ENCODE data around the gene HOMER1. TPM values are rescaled to one million over a fixed set of nuclear protein-coding genes. Genes with fewer than 3 reads are reported as not detected.

The HOMER1 gene
- polyA plus RNA-seq, 3 donors, result 0.03 to 0.62 (median 0.04) TPM

DNA sequence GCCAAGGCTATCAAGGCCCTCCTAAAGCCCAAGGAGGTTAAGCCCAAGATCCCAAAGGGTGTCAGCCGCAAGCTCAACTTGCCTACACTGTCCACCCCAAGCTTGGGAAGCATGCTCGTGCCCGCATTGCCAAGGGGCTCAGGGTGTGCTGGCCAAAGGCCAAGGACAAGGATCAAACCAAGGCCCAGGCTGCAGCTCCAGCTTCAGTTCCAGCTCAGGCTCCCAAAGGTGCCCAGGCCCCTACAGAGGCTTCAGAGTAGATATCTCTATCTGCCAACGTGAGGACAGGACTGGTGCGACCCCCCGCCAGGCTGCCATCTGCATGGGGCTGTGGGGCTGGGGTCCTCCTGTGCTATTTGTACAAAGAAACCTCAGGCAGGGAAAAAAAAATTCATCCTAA is 3.3 kb downstream of the HOMER1 start:
- 86% methylated on average over 3 of the region's 6 CpGs for WGBS (ENCODE audit: insufficient coverage)

DNA sequence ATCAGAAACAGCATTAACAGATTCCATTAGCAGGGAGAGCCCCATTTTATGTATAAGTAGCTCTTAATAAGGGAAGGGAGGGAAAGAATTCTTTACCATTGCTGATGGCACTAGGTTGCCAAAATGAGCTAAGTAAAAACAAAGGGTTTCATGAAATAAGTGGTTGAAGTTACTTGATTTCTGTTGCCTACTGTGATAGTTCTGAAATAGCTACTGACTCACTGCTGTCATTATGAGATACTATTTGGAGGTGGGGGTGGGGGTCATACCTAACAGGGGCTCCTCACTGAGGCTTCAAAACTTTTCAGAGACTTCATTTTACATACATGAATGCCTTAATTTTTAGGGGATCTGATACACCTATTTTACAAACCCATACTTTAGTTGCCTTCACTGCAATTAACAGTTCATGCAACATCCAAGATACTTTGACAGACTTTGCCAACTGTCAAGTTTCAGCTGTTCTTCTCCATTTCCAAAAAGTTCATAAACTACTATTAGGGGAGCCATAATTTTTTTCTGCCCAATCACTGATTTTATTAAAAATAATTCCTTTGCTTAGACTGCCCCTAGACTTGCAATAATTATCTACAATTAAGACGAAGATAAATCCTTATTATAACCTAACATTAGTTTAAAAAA is 4.6 kb downstream of the HOMER1 start:
- intact Hi-C loops (cut with micrococcal nuclease), result no loop called here
- Mint-ChIP-seq H3K27ac (no peak overlapping the region), H3K27me3 (ENCODE audit: low read depth in 3 of 3) (peaks cover 54 to 83% (median 64%) of the 10 kb centered on the region in 3 donors), H3K4me3 (peak overlapping the region in 1 of 2 donors; percentile 42), H3K4me1 (peaks cover 18% of the 10 kb centered on the region), H3K9me3 (peaks cover 2 to 16% (median 10%) of the 10 kb centered on the region in 7 donors), H3K36me3 (peaks cover 6 to 11% of the 10 kb centered on the region in 2 donors)
- H3K79me2 ChIP-seq (ENCODE audit: insufficient read depth, low read length), result no peaks in the 10 kb centered on the region
- H3K4me3 ChIP-seq (replicated peaks in 1 of 3; ENCODE audit: low read depth in 2 of 3, low read length in 3 of 3), result no peak overlapping the region
- no CpG with 5 or more reads among the region's 1 CpG for WGBS (ENCODE audit: insufficient coverage)
- no peak overlapping the region for H3K27ac ChIP-seq (ENCODE audit: low read depth in 1 of 2, low read length in 2 of 2)
- no peaks in the 10 kb centered on the region for H4K20me1 ChIP-seq (ENCODE audit: insufficient read depth, low read length)
- H3K9ac ChIP-seq (ENCODE audit: insufficient read depth, low read length, poor library complexity, severe bottlenecking), result no peak overlapping the region
- H3K4me2 ChIP-seq (replicated peaks; ENCODE audit: extremely low read depth, low read length, poor library complexity, severe bottlenecking), result no peak overlapping the region
- peaks cover 56 to 61% of the 10 kb centered on the region in 2 donors for H3K27me3 ChIP-seq (ENCODE audit: control insufficient read depth in 2 of 2, insufficient read depth in 2 of 2, low read length in 2 of 2)
- H3K36me3 ChIP-seq (replicated peaks in 1 of 2; ENCODE audit: control insufficient read depth in 1 of 2, insufficient read depth in 2 of 2, low read length in 2 of 2), result no peaks in the 10 kb centered on the region
- H2AFZ ChIP-seq (ENCODE audit: insufficient read depth, low read depth, low read length, poor library complexity, severe bottlenecking), result no peak overlapping the region
- H3K4me1 ChIP-seq (ENCODE audit: control insufficient read depth in 1 of 2, insufficient read depth in 2 of 2, low read length in 2 of 2), result peaks cover 16 to 19% of the 10 kb centered on the region in 2 donors
- DNase-seq, result no peak
- TF ChIP-seq, protein P1, sequence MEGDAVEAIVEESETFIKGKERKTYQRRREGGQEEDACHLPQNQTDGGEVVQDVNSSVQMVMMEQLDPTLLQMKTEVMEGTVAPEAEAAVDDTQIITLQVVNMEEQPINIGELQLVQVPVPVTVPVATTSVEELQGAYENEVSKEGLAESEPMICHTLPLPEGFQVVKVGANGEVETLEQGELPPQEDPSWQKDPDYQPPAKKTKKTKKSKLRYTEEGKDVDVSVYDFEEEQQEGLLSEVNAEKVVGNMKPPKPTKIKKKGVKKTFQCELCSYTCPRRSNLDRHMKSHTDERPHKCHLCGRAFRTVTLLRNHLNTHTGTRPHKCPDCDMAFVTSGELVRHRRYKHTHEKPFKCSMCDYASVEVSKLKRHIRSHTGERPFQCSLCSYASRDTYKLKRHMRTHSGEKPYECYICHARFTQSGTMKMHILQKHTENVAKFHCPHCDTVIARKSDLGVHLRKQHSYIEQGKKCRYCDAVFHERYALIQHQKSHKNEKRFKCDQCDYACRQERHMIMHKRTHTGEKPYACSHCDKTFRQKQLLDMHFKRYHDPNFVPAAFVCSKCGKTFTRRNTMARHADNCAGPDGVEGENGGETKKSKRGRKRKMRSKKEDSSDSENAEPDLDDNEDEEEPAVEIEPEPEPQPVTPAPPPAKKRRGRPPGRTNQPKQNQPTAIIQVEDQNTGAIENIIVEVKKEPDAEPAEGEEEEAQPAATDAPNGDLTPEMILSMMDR (IDR thresholded peaks at IDR 0.05), result no peak
- H3K9me3 ChIP-seq (replicated peaks in 1 of 2; ENCODE audit: control insufficient read depth in 1 of 2, insufficient read depth in 1 of 2, low read length in 2 of 2), result peaks cover 0 to 28% of the 10 kb centered on the region in 2 donors

More for the DNA sequence above, 3.3 kb downstream of the HOMER1 start:
- Mint-ChIP-seq H3K27ac (no peak overlapping the region), H3K4me1 (peaks cover 24% of the 10 kb centered on the region), H3K4me3 (peak overlapping the region in 1 of 2 donors; percentile 87), H3K27me3 (ENCODE audit: low read depth in 3 of 3) (peaks cover 60 to 83% (median 69%) of the 10 kb centered on the region in 3 donors), H3K36me3 (peaks cover 6 to 12% of the 10 kb centered on the region in 2 donors), H3K9me3 (peaks cover 3 to 22% (median 14%) of the 10 kb centered on the region in 7 donors)
- intact Hi-C loops (cut with micrococcal nuclease), result no loop called here
- no peak for DNase-seq
- Histone ChIP-seq H2AFZ (ENCODE audit: insufficient read depth, low read depth, low read length, poor library complexity, severe bottlenecking) (no peak overlapping the region), H3K9me3 (replicated peaks in 1 of 2; ENCODE audit: control insufficient read depth in 1 of 2, insufficient read depth in 1 of 2, low read length in 2 of 2) (peaks cover 0 to 28% of the 10 kb centered on the region in 2 donors), H3K4me1 (ENCODE audit: control insufficient read depth in 1 of 2, insufficient read depth in 2 of 2, low read length in 2 of 2) (peaks cover 20 to 25% of the 10 kb centered on the region in 2 donors), H4K20me1 (ENCODE audit: insufficient read depth, low read length) (no peaks in the 10 kb centered on the region), H3K79me2 (ENCODE audit: insufficient read depth, low read length) (no peaks in the 10 kb centered on the region), H3K9ac (ENCODE audit: insufficient read depth, low read length, poor library complexity, severe bottlenecking) (no peak overlapping the region), H3K27me3 (ENCODE audit: control insufficient read depth in 2 of 2, insufficient read depth in 2 of 2, low read length in 2 of 2) (peaks cover 59 to 74% of the 10 kb centered on the region in 2 donors), H3K4me2 (replicated peaks; ENCODE audit: extremely low read depth, low read length, poor library complexity, severe bottlenecking) (no peak overlapping the region), H3K36me3 (replicated peaks in 1 of 2; ENCODE audit: control insufficient read depth in 1 of 2, insufficient read depth in 2 of 2, low read length in 2 of 2) (no peaks in the 10 kb centered on the region), H3K27ac (ENCODE audit: low read depth in 1 of 2, low read length in 2 of 2) (no peak overlapping the region), H3K4me3 (replicated peaks in 1 of 3; ENCODE audit: low read depth in 2 of 3, low read length in 3 of 3) (no peak overlapping the region)
- TF ChIP-seq, protein P1 (IDR thresholded peaks at IDR 0.05), result no peak

All from CD14-positive monocyte (primary cell).